Astrocyte (in vitro differentiated cells and primary cell): ENCODE results near the gene COL26A1.

ENCODE experiments used
- EZH2 ChIP-seq: IDR thresholded peaks from 2 replicates; pipeline ENCODE4 v1.6.1; 2012; ENCODE audit warnings: mild to moderate bottlenecking, low read length, inconsistent platforms; ENCODE audit not compliant: insufficient read depth
- TF ChIP-seq, protein P1 (sequence below): IDR thresholded peaks from 2 replicates; pipeline ENCODE4 v1.5.1; 2011; ENCODE audit warnings: low read depth, mild to moderate bottlenecking, inconsistent platforms, low read length, moderate library complexity; ENCODE audit not compliant: insufficient read depth

GRCh38 chr7:101315336-101315735 lies 47.3 kb upstream of the COL26A1 start:
- TF ChIP-seq, protein P1, sequence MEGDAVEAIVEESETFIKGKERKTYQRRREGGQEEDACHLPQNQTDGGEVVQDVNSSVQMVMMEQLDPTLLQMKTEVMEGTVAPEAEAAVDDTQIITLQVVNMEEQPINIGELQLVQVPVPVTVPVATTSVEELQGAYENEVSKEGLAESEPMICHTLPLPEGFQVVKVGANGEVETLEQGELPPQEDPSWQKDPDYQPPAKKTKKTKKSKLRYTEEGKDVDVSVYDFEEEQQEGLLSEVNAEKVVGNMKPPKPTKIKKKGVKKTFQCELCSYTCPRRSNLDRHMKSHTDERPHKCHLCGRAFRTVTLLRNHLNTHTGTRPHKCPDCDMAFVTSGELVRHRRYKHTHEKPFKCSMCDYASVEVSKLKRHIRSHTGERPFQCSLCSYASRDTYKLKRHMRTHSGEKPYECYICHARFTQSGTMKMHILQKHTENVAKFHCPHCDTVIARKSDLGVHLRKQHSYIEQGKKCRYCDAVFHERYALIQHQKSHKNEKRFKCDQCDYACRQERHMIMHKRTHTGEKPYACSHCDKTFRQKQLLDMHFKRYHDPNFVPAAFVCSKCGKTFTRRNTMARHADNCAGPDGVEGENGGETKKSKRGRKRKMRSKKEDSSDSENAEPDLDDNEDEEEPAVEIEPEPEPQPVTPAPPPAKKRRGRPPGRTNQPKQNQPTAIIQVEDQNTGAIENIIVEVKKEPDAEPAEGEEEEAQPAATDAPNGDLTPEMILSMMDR: peak; percentile 71
- TF ChIP-seq EZH2: no peak
